ENCODE results near the gene MAP3K5. TPM values are rescaled to one million over a fixed set of nuclear protein-coding genes. Genes with fewer than 3 reads are reported as not detected.
"Not testable (repeated sequence)": the region's sequence is repeated elsewhere in the genome, so short reads cannot be mapped to it uniquely, and the experiment has no call there.

MAP3K5 gene
- total RNA-seq, 2 donors from 2014 or later = 6.7 to 11.9 TPM

DNA sequence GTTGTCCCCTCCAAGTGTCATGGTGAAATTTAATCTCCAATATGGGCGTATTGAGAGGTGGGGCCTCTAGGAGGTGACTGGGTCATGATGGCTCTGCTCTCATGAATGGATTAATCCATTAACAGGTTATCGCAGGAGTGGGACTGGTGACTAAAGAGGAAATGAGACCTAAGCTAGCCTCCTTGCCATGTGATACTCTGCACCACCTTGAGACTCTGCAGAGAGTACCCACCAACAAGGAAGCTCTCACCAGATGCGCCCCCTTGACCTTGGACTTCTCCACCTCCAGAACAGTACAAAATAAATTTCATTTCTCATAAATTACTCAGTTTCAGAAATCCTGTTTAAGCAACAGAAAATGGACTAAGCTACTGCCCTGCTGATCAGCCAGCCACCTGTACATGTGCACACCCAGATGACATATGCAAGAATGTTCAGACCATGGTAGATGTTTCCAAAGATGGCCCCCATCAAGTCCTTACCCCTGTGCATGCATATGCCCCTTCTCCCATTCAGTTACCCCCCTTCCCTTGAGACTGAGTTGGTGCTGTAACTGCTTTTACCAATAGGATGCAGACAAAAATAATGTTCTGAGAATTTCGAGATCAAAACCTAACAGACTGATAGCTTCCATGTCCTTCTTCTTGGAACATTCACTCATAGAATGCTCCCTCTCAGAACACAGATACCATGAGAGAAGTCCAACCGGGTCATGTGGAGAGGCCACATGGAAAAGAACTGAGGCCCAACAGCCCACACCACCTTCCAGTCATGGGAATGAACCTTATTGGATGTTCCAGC is 28.4 kb downstream of the MAP3K5 start:
- H3K9me3 ChIP-seq = peaks cover 0 to 4% of the 10 kb centered on the region in 2 donors
- H3K4me3 ChIP-seq = no peak overlapping the region
- H3K27me3 ChIP-seq = no peaks in the 10 kb centered on the region
- H3K4me1 ChIP-seq = peaks cover 0 to 46% of the 10 kb centered on the region in 2 donors
- no peaks in the 10 kb centered on the region for H3K36me3 ChIP-seq
- TF ChIP-seq, protein P1, sequence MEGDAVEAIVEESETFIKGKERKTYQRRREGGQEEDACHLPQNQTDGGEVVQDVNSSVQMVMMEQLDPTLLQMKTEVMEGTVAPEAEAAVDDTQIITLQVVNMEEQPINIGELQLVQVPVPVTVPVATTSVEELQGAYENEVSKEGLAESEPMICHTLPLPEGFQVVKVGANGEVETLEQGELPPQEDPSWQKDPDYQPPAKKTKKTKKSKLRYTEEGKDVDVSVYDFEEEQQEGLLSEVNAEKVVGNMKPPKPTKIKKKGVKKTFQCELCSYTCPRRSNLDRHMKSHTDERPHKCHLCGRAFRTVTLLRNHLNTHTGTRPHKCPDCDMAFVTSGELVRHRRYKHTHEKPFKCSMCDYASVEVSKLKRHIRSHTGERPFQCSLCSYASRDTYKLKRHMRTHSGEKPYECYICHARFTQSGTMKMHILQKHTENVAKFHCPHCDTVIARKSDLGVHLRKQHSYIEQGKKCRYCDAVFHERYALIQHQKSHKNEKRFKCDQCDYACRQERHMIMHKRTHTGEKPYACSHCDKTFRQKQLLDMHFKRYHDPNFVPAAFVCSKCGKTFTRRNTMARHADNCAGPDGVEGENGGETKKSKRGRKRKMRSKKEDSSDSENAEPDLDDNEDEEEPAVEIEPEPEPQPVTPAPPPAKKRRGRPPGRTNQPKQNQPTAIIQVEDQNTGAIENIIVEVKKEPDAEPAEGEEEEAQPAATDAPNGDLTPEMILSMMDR (IDR thresholded peaks at IDR 0.05) = no peak
- H3K27ac ChIP-seq = no peak overlapping the region
- DNase-seq (ENCODE audit: low spot score) = no peak

DNA sequence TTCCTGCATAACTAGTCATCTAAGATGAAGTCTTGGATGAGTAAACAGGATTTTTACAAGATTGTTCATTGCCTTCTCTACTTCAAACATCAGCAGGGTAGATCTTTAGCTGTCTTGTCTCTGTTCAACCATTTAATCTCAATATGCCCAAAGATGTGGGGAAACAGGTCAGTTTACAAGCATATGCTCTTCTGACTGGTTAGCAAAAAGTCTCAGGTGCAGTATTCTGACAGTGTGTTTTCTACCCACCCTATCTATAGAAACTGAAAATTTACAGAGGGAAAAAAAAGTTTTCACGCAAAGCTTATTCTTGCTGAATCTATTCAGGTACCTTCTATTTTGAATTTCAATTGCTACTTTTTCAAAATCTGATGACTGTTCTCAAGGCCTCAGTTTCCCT is 29.0 kb downstream of the MAP3K5 start:
- Histone ChIP-seq H3K27me3 (no peaks in the 10 kb centered on the region), H3K9me3 (peaks cover 0 to 4% of the 10 kb centered on the region in 2 donors), H3K4me1 (peaks cover 0 to 46% of the 10 kb centered on the region in 2 donors), H3K4me3 (no peak overlapping the region), H3K36me3 (no peaks in the 10 kb centered on the region), H3K27ac (no peak overlapping the region)
- DNase-seq (ENCODE audit: low spot score) = no peak
- TF ChIP-seq, protein P1 (IDR thresholded peaks at IDR 0.05) = no peak

DNA sequence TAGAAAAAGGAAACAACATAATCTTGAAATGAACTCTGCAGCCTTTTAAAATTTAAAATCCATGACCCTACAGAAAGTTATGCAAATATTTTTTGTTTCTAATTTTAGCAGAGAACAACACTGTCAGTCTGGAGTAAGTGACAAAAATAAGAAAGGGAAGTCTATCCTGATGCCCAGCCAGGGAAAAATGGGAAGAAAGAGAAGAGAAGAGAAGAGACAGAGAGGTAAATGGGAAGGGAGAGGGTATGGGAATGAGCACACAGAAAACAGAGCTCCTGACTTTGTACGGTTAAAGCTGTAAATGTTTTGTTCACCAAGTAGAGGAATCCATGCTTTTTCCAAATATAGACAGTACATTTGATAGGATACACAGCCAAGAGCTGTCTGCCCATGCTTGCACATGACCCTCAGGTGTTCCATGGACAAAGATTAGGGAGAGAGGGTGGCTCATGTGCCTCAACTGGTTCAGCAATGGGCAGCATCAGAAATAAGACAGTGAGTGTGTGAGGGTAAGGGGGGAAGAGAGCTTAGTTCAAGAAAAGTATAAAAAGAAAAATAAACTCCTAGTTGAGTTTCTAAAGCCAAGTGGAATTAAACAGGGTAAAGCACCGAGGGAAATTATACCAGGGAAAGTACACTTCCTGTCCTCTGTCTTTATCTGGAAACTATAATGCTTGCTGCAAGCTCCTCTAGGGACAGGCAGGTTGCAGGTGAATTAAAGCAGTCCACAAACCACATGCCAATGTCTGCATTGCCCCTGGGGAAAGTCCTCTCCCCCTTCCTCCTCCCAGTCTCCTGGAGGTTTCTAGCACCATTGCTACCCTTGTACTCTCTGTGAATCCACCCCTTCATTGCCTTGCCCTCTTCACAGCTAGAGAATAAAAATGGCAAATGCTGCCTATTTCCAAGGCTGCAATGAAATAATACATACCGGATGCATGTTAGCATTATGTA is 30.0 kb downstream of the MAP3K5 start:
- Histone ChIP-seq H3K36me3 (no peaks in the 10 kb centered on the region), H3K9me3 (peaks cover 0 to 4% of the 10 kb centered on the region in 2 donors), H3K4me3 (peak overlapping the region in 1 of 2 donors; percentile 15), H3K27ac (peak overlapping the region; percentile 49), H3K27me3 (no peaks in the 10 kb centered on the region), H3K4me1 (peaks cover 0 to 40% of the 10 kb centered on the region in 2 donors)
- DNase-seq (ENCODE audit: low spot score) = no peak
- TF ChIP-seq, protein P1 (IDR thresholded peaks at IDR 0.05) = no peak

DNA sequence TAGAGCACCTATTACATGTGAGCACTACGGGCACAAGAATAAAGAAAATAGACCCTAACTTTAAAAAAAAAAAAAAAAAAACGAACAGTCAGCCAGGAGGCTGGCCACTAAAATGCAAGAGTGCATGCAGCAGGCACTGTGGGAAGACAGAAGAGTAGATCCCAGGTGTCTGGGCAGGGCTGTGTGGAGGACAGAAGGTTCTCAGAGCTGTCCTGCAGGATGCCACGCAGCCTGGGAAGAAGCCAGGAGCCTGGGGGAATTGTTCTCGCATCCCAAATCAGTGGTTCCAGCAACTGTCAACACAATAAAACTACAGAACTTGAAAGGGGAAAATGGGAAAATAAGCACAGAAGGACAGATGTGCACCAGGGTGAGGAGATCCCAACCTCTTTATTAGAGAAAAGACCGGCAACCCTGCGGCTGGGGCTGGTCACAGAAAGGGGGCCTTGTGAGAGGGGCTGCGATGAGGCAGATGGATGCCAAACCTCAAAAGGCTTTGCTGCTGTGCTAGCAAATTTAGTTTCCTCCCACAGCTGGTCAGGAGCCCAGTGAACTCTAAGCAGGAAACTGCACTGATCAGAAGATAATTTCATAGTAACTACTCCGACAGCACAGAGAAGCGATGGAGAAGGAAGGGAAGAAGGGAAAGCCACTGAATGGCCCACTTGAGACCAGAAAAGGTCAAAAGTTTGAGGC is 30.9 kb downstream of the MAP3K5 start:
- peak overlapping the region; percentile 49 for H3K27ac ChIP-seq
- H3K9me3 ChIP-seq = peaks cover 0 to 4% of the 10 kb centered on the region in 2 donors
- H3K27me3 ChIP-seq = no peaks in the 10 kb centered on the region
- H3K36me3 ChIP-seq = no peaks in the 10 kb centered on the region
- H3K4me1 ChIP-seq = peaks cover 0 to 33% of the 10 kb centered on the region in 2 donors
- peak overlapping the region in 1 of 2 donors; percentile 15 for H3K4me3 ChIP-seq
- DNase-seq (ENCODE audit: low spot score) = no peak
- TF ChIP-seq, protein P1 (IDR thresholded peaks at IDR 0.05) = no peak

DNA sequence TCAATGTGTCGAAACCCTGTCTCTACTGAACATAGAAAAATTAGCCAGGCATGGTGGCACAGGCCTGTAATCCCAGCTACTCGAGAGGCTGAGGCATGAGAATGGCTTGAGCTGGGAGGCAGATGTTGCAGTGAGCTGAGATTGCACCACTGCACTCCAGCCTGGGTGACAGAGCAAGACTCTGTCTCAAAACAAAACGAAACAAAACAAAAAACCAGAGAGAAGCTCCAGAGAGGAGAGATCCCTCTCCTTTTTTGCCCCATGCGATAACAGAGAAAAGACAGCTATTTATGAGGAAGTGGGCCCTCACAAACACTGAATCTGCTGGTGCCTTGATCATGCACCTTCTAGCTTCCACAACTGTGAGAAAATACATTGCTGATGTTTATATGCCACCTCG is 31.5 kb downstream of the MAP3K5 start:
- Histone ChIP-seq H3K4me1 (peaks cover 0 to 27% of the 10 kb centered on the region in 2 donors), H3K27ac (peak overlapping the region in 1 of 2 donors; percentile 49)
- not testable (repeated sequence) for DNase-seq (ENCODE audit: low spot score); H3K9me3 ChIP-seq; H3K36me3 ChIP-seq; H3K4me3 ChIP-seq; H3K27me3 ChIP-seq
